GM19452 (cell line): ENCODE measurements around the gene TMEM80.
"Not testable (repeated sequence)": the region's sequence is repeated elsewhere in the genome, so short reads cannot be mapped to it uniquely, and the experiment has no call there.

Experiments used
- ATAC-seq: cut with Tn5 transposase; IDR thresholded peaks from one replicate; pipeline ENCODE4 v1.9.1; 2021; ENCODE audit not compliant: unreplicated experiment

Gene TMEM80

GRCh38 chr11:695538-696248 lies at the start of gene TMEM80:
TSS of gene TMEM80 (plus strand) at chr11:695816. CDS start at chr11:695828, 12 bp downstream.
- ATAC-seq = peak; percentile 68

GRCh38 chr11:646214-646613 lies 49.4 kb upstream of the TMEM80 start:
- ATAC-seq = no peak

GRCh38 chr11:647672-648158 lies 47.9 kb upstream of the TMEM80 start:
- not testable (repeated sequence) for ATAC-seq

- ATAC-seq = no peak
These were observed 45.1 kb upstream of the TMEM80 start for GRCh38 chr11:650482-650881.

- not testable (repeated sequence) for ATAC-seq
These were observed 42.5 kb upstream of the TMEM80 start for GRCh38 chr11:653136-653535.

GRCh38 chr11:653837-654236 lies 41.8 kb upstream of the TMEM80 start:
- ATAC-seq = no peak

GRCh38 chr11:654444-654843 lies 41.2 kb upstream of the TMEM80 start:
- not testable (repeated sequence) for ATAC-seq

GRCh38 chr11:655036-655726 lies 40.4 kb upstream of the TMEM80 start:
- no peak for ATAC-seq

- no peak for ATAC-seq
These were observed 39.2 kb upstream of the TMEM80 start for GRCh38 chr11:656426-656825.

- no peak for ATAC-seq
These were observed 38.8 kb upstream of the TMEM80 start for GRCh38 chr11:656866-657265.

- ATAC-seq = no peak
These were observed 37.9 kb upstream of the TMEM80 start for GRCh38 chr11:657691-658126.

- ATAC-seq = no peak
These were observed 36.0 kb upstream of the TMEM80 start for GRCh38 chr11:659532-660085.

- no peak for ATAC-seq
These were observed 35.3 kb upstream of the TMEM80 start for GRCh38 chr11:660281-660680.

GRCh38 chr11:660681-661444 lies 34.8 kb upstream of the TMEM80 start:
- ATAC-seq = no peak

- no peak for ATAC-seq
These were observed 32.8 kb upstream of the TMEM80 start for GRCh38 chr11:662689-663274.

GRCh38 chr11:665062-665703 lies 30.4 kb upstream of the TMEM80 start:
- ATAC-seq = no peak

GRCh38 chr11:665704-666281 lies 29.8 kb upstream of the TMEM80 start:
- ATAC-seq = no peak

- ATAC-seq = no peak
These were observed 21.8 kb upstream of the TMEM80 start for GRCh38 chr11:673866-674265.

GRCh38 chr11:674406-674805 lies 21.2 kb upstream of the TMEM80 start:
- no peak for ATAC-seq

- no peak for ATAC-seq
These were observed 17.3 kb upstream of the TMEM80 start for GRCh38 chr11:678297-678696.
